Testis (tissue), 5 donors: ENCODE measurements around the gene PRUNE2. TPM values are rescaled to one million over a fixed set of nuclear protein-coding genes. Genes with fewer than 3 reads are reported as not detected.
"Not testable (repeated sequence)": the region's sequence is repeated elsewhere in the genome, so short reads cannot be mapped to it uniquely, and the experiment has no call there.

Experiments used
- DNase-seq: peaks from one replicate; pipeline ENCODE4 v3.0.0-alpha.2; 2019
- H3K27ac ChIP-seq, 2 donors: fragments of 200-600 bp; sonication (generic); one replicate each; pipeline ENCODE4 v1.5.1; 2019
- H3K27me3 ChIP-seq: fragments of 200-600 bp; sonication (generic); one replicate; pipeline ENCODE4 v1.5.1; 2019
- H3K36me3 ChIP-seq: fragments of 200-600 bp; sonication (generic); one replicate; pipeline ENCODE4 v1.5.1; 2017; ENCODE audit warnings: low read depth; ENCODE audit errors: missing control alignments
- H3K4me1 ChIP-seq: fragments of 200-600 bp; sonication (generic); one replicate; pipeline ENCODE4 v1.5.1; 2019
- H3K4me3 ChIP-seq, 2 donors: fragments of 200-600 bp; sonication (generic); one replicate each; pipeline ENCODE4 v1.5.1; 2017 to 2019
- H3K9me3 ChIP-seq: fragments of 200-600 bp; sonication (generic); one replicate; pipeline ENCODE4 v1.5.1; 2017
- POLR2A ChIP-seq: fragments of 450-650 bp; IDR thresholded peaks from one replicate; pipeline ENCODE4 v1.6.1; 2017; ENCODE audit warnings: antibody characterized with exemption, mild to moderate bottlenecking, moderate library complexity
- WGBS, 2 donors: methylation state at CpG; one replicate each; pipeline ENCODE4 v1.1.5; 2018; 5-methylcytosine and 5-hydroxymethylcytosine counted together
- intact Hi-C: fragments of 100-400 bp; cut with DNase I; formaldehyde crosslinking; loops from one replicate; pipeline ENCODE4 v1.15.1; 2023; ENCODE audit warnings: low total_unique reads
- long read RNA-seq, 2 donors: transcript quantifications; one replicate each; lab custom pipeline, GENCODE V29; 2026
- polyA plus RNA-seq: library from polyadenylated mRNA; stranded (reverse); fragments of 350-450 nt; fragmentation: Illumina TruSeq; extraction: RNeasy Lipid Tissue Mini Kit (QIAGEN cat#74804); gene quantifications from one replicate; pipeline ENCODE4 v1.2.3, GENCODE V29; 2014; ENCODE audit warnings: low read depth, low replicate concordance; ENCODE audit not compliant: insufficient read depth
- total RNA-seq, 2 donors: library from RNA; depleted of rRNA; stranded (reverse); fragments of >200 nt; gene quantifications; one replicate each; pipeline ENCODE4 v1.2.3, GENCODE V29; 2016
- TF ChIP-seq, protein P1 (sequence below), 3 experiments: fragments of 450-650 bp in 2 of 3; fragments of 200-600 bp in 1 of 3; sonication (generic) in 1 of 3; IDR thresholded peaks; one replicate each; pipeline ENCODE4 v1.5.1; 2016 to 2019; ENCODE audit warnings: antibody characterized with exemption in 3 of 3, mild to moderate bottlenecking in 2 of 3, moderate library complexity in 1 of 3

The PRUNE2 gene, protein sequence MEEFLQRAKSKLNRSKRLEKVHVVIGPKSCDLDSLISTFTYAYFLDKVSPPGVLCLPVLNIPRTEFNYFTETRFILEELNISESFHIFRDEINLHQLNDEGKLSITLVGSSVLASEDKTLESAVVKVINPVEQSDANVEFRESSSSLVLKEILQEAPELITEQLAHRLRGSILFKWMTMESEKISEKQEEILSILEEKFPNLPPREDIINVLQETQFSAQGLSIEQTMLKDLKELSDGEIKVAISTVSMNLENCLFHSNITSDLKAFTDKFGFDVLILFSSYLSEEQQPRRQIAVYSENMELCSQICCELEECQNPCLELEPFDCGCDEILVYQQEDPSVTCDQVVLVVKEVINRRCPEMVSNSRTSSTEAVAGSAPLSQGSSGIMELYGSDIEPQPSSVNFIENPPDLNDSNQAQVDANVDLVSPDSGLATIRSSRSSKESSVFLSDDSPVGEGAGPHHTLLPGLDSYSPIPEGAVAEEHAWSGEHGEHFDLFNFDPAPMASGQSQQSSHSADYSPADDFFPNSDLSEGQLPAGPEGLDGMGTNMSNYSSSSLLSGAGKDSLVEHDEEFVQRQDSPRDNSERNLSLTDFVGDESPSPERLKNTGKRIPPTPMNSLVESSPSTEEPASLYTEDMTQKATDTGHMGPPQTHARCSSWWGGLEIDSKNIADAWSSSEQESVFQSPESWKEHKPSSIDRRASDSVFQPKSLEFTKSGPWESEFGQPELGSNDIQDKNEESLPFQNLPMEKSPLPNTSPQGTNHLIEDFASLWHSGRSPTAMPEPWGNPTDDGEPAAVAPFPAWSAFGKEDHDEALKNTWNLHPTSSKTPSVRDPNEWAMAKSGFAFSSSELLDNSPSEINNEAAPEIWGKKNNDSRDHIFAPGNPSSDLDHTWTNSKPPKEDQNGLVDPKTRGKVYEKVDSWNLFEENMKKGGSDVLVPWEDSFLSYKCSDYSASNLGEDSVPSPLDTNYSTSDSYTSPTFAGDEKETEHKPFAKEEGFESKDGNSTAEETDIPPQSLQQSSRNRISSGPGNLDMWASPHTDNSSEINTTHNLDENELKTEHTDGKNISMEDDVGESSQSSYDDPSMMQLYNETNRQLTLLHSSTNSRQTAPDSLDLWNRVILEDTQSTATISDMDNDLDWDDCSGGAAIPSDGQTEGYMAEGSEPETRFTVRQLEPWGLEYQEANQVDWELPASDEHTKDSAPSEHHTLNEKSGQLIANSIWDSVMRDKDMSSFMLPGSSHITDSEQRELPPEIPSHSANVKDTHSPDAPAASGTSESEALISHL (N-terminal part only)
- 10 to 100 TPM; 15.8 to 17.2 TPM for total RNA-seq
- polyA plus RNA-seq = 19.3 TPM
- long read RNA-seq, donor 1, partial matches to known transcripts = 0 of 1 reads
- long read RNA-seq, donor 1, other reads (novel, unspliced or antisense) = 0 of 1 reads
- long read RNA-seq, donor 2 = 0 reads

DNA sequence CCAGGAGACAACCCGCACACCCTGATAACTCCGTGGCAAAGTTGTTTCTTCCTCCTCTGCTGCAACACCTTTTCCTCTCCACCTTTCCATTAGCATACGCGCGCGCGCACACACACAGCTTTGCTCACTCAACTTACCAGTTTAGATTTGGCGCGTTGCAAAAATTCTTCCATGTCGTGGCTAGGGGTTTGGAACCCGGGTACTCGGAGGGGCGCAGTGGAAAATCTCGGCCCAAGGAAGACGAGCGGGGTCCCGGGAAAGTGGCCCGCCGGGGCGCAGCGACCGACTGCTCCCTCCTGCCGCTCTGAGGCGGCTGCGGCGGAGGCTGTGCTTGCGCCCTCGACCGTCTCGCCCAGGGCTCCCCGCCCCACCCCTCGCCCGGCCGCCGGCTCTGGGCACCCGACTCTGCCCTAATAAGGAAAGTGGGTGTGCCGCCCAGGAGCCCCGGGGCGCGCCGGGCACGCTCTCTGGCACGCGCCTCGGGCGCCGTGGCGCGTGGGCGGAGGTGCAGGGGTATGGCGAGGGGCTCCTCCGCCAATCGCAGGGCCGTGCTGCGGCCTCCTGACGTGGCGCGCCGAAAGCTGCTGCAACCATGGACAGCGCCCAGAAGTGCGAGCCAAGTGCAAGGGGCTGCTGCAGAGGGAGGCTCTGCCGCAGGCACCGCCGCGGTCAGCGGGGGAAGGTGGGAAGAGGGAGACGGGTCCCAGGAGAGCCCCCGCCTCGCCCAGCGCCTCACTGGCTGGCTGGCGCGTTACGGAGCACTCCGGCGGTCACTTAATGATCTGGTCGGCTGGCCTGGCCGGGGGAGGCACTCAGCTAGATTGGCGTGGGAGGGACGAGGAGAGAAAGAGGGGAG, at the start of gene PRUNE2:
Gene PRUNE2 (minus strand): TSS at position 324 of the 856 bp plus-strand sequence. CDS start 151 bp downstream, at position 173.
- TF ChIP-seq, protein P1, sequence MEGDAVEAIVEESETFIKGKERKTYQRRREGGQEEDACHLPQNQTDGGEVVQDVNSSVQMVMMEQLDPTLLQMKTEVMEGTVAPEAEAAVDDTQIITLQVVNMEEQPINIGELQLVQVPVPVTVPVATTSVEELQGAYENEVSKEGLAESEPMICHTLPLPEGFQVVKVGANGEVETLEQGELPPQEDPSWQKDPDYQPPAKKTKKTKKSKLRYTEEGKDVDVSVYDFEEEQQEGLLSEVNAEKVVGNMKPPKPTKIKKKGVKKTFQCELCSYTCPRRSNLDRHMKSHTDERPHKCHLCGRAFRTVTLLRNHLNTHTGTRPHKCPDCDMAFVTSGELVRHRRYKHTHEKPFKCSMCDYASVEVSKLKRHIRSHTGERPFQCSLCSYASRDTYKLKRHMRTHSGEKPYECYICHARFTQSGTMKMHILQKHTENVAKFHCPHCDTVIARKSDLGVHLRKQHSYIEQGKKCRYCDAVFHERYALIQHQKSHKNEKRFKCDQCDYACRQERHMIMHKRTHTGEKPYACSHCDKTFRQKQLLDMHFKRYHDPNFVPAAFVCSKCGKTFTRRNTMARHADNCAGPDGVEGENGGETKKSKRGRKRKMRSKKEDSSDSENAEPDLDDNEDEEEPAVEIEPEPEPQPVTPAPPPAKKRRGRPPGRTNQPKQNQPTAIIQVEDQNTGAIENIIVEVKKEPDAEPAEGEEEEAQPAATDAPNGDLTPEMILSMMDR (IDR thresholded peaks at IDR 0.05) = no peak
- no peak for TF ChIP-seq POLR2A
- peaks cover 9% of the 10 kb centered on the region for H3K4me1 ChIP-seq
- intact Hi-C loops = no loop called here
- H3K4me3 ChIP-seq = peak within 1 kb of the TSS; percentile 48 to 63
- 2 to 5% methylated on average over 23 to 38 of the region's 79 CpGs for WGBS, 2 donors
- no peaks in the 10 kb centered on the region for H3K27me3 ChIP-seq
- H3K36me3 ChIP-seq = no peaks in the 10 kb centered on the region
- no peaks in the 10 kb centered on the region for H3K9me3 ChIP-seq
- peak within 1 kb of the TSS in 1 of 2 donors; percentile 15 for H3K27ac ChIP-seq
- DNase-seq = peak; percentile 83

GRCh38 chr9:76955406-76955805, 49.5 kb upstream of the PRUNE2 start:
- intact Hi-C loops = not testable (repeated sequence)
- WGBS, 2 donors = 64 to 80% methylated on average over 11 to 23 of the region's 23 CpGs

DNA sequence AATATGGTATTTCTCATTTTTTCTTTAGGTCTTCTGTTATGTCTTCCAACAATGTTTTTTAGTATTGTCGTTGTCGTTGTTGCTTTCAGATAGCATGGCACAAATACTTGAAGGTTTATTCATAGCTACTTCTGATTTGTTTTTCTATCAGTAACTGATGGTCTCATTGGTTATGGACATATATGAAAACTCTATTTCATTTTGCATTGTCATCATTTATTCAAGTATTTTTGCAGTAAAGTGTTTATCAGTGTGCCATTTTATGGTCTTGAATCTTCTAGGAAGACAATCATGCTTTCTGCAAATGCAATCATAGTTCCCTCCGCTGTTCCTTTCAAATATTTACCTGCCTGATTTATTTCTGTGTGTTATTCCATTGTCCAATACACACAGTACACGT, 44.0 kb upstream of the PRUNE2 start:
- intact Hi-C loops = no loop called here
- WGBS, 2 donors = 95 to 97% methylated on average over 4 of the region's 4 CpGs
- Histone ChIP-seq H3K4me1 (no peaks in the 10 kb centered on the region), H3K9me3 (no peaks in the 10 kb centered on the region), H3K27ac (no peak overlapping the region), H3K36me3 (no peaks in the 10 kb centered on the region), H3K27me3 (no peaks in the 10 kb centered on the region), H3K4me3 (no peak overlapping the region)
- TF ChIP-seq, protein P1 (IDR thresholded peaks at IDR 0.05) = no peak
- no peak for TF ChIP-seq POLR2A
- no peak for DNase-seq

More at GRCh38 chr9:76955406-76955805, 49.5 kb upstream of the PRUNE2 start:
- not testable (repeated sequence) for H3K9me3 ChIP-seq, DNase-seq, H3K36me3 ChIP-seq, H3K4me3 ChIP-seq, H3K27ac ChIP-seq, H3K4me1 ChIP-seq, H3K27me3 ChIP-seq

GRCh38 chr9:76944011-76944410, 38.1 kb upstream of the PRUNE2 start:
- H3K27me3 ChIP-seq = no peaks in the 10 kb centered on the region
- peak; percentile 16 for DNase-seq
- intact Hi-C loops = no loop called here
- WGBS, 2 donors = 22 to 37% methylated on average over 2 of the region's 2 CpGs
- H3K9me3 ChIP-seq = no peaks in the 10 kb centered on the region
- no peak for TF ChIP-seq POLR2A
- TF ChIP-seq, protein P1 (IDR thresholded peaks at IDR 0.05) = no peak
- no peak overlapping the region for H3K27ac ChIP-seq
- no peak overlapping the region for H3K4me3 ChIP-seq
- peaks cover 3% of the 10 kb centered on the region for H3K4me1 ChIP-seq
- H3K36me3 ChIP-seq = no peaks in the 10 kb centered on the region
